SK-N-SH treated with all-trans-retinoic acid at 6 μM for 48 hours (cell line): Measurements from ENCODE around the gene MLH1.

Experiments
- ATAC-seq: fragments of 200-7000 bp; cut with Tn5 transposase; 3 replicates; pipeline ENCODE4 v1.9.1; 2020; ENCODE audit warnings: mild to moderate bottlenecking, moderate library complexity
- ARNTL ChIP-seq: fragments of 450-650 bp; formaldehyde crosslinking; IDR thresholded peaks from 2 replicates; pipeline ENCODE4 v1.5.0; 2020; ENCODE audit warnings: low read depth, mild to moderate bottlenecking, moderate library complexity, borderline replicate concordance
- BACH2 ChIP-seq: fragments of 250-450 bp; sonication (Bioruptor Pico); IDR thresholded peaks from 2 replicates; pipeline ENCODE4 v1.9.0; 2021; ENCODE audit warnings: mild to moderate bottlenecking, borderline replicate concordance
- CSDC2 ChIP-seq: fragments of 250-450 bp; sonication (Bioruptor Pico); IDR thresholded peaks from 2 replicates; pipeline ENCODE4 v1.5.0; 2020; ENCODE audit warnings: mild to moderate bottlenecking, moderate library complexity
- ESRRG ChIP-seq: fragments of 250-450 bp; sonication (Bioruptor Pico); IDR thresholded peaks from 2 replicates; pipeline ENCODE4 v1.6.1; 2021; ENCODE audit warnings: mild to moderate bottlenecking
- GLIS3 ChIP-seq: fragments of 250-450 bp; sonication (Bioruptor Pico); IDR thresholded peaks from 2 replicates; pipeline ENCODE4 v1.5.0; 2020; ENCODE audit warnings: mild to moderate bottlenecking, moderate library complexity
- OSR1 ChIP-seq: fragments of 250-450 bp; sonication (Bioruptor Pico); IDR thresholded peaks from 2 replicates; pipeline ENCODE4 v1.8.0; 2022; ENCODE audit warnings: moderate library complexity, mild to moderate bottlenecking, inconsistent platforms
- PATZ1 ChIP-seq: fragments of 250-450 bp; sonication (Bioruptor Pico); IDR thresholded peaks from 2 replicates; pipeline ENCODE4 v1.8.0; 2020; ENCODE audit warnings: mild to moderate bottlenecking, moderate library complexity, borderline replicate concordance
- POU6F1 ChIP-seq: fragments of 250-450 bp; sonication (Bioruptor Pico); IDR thresholded peaks from 2 replicates; pipeline ENCODE4 v1.8.0; 2021; ENCODE audit warnings: low read depth, mild to moderate bottlenecking, moderate library complexity, borderline replicate concordance
- PPARA ChIP-seq: fragments of 250-450 bp; sonication (Bioruptor Pico); IDR thresholded peaks from 2 replicates; pipeline ENCODE4 v1.5.0; 2020; ENCODE audit warnings: mild to moderate bottlenecking, borderline replicate concordance
- RARB ChIP-seq: fragments of 250-450 bp; sonication (Bioruptor Pico); IDR thresholded peaks from 2 replicates; pipeline ENCODE4 v1.8.0; 2021; ENCODE audit warnings: mild to moderate bottlenecking, moderate library complexity
- SNAI2 ChIP-seq: fragments of 250-450 bp; sonication (Bioruptor Pico); IDR thresholded peaks from 2 replicates; pipeline ENCODE4 v1.5.0; 2020; ENCODE audit warnings: mild to moderate bottlenecking, moderate library complexity
- TCF4 ChIP-seq: fragments of 250-450 bp; sonication (Bioruptor Pico); IDR thresholded peaks from 2 replicates; pipeline ENCODE4 v1.8.0; 2021; ENCODE audit warnings: mild to moderate bottlenecking, moderate library complexity, borderline replicate concordance
- TOX ChIP-seq: fragments of 250-450 bp; sonication (Bioruptor Pico); IDR thresholded peaks from 2 replicates; pipeline ENCODE4 v1.8.0; 2021; ENCODE audit warnings: mild to moderate bottlenecking, moderate library complexity, borderline replicate concordance
- TSHZ2 ChIP-seq: fragments of 250-450 bp; sonication (Bioruptor Pico); IDR thresholded peaks from 2 replicates; pipeline ENCODE4 v1.5.0; 2020; ENCODE audit warnings: mild to moderate bottlenecking, moderate library complexity
- ZC3H10 ChIP-seq: fragments of 250-450 bp; sonication (Bioruptor Pico); IDR thresholded peaks from 2 replicates; pipeline ENCODE4 v1.5.1; 2021; ENCODE audit warnings: mild to moderate bottlenecking, moderate library complexity
- ZFP3 ChIP-seq: fragments of 250-450 bp; sonication (Bioruptor Pico); IDR thresholded peaks from 2 replicates; pipeline ENCODE4 v1.5.0; 2020; ENCODE audit warnings: mild to moderate bottlenecking, moderate library complexity
- ZFP30 ChIP-seq: fragments of 450-650 bp; formaldehyde crosslinking; IDR thresholded peaks from 2 replicates; pipeline ENCODE4 v1.5.0; 2022; ENCODE audit warnings: mild to moderate bottlenecking, moderate library complexity
- ZNF565 ChIP-seq: fragments of 450-650 bp; formaldehyde crosslinking; conservative IDR thresholded peaks from 2 replicates; pipeline ENCODE4 v1.5.0; 2020; ENCODE audit warnings: low read depth, mild to moderate bottlenecking, moderate library complexity
- ZNF70 ChIP-seq: fragments of 450-650 bp; formaldehyde crosslinking; IDR thresholded peaks from 2 replicates; pipeline ENCODE4 v1.5.0; 2020; ENCODE audit warnings: mild to moderate bottlenecking, moderate library complexity
- ZNF8 ChIP-seq: fragments of 450-650 bp; formaldehyde crosslinking; IDR thresholded peaks from 2 replicates; pipeline ENCODE4 v1.5.0; 2020; ENCODE audit warnings: mild to moderate bottlenecking, moderate library complexity
- TF ChIP-seq, protein P1 (sequence below): fragments of 250-450 bp; sonication (Bioruptor Pico); IDR thresholded peaks from 2 replicates; pipeline ENCODE4 v1.5.1; 2021; ENCODE audit warnings: mild to moderate bottlenecking, moderate library complexity

The MLH1 gene

GRCh38 chr3:37015642-37016041 is 22.3 kb downstream of the MLH1 start:
- no peak for TF ChIP-seq PATZ1 (CRISPR knock-in tag)
- no peak for TF ChIP-seq BACH2 (CRISPR knock-in tag)
- no peak for TF ChIP-seq SNAI2 (CRISPR knock-in tag)
- no peak for ATAC-seq

DNA sequence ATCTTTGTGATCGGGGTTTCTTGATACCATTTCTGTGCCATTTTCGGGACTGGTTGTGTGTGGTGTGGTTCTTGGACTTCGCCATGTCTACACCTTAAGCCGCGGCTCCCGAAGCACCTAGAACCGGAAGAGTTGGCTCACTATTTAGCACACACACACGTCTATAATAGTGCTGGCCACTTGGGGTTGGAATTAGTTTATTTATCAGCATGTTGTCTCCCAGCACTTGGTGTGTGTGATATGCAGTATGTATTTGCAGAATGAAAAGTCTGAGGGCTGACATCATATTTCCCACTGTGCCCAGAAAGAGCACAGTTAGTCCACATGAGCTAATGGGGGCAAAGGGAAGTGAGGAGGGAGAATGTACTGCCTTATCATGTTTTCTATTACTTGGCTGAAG is 23.6 kb downstream of the MLH1 start:
- no peak for ATAC-seq
- TF ChIP-seq SNAI2 (CRISPR knock-in tag) (no peak), ARNTL (CRISPR knock-in tag) (no peak), RARB (CRISPR knock-in tag) (no peak), ZNF565 (CRISPR knock-in tag) (no peak), PATZ1 (CRISPR knock-in tag) (no peak)

DNA sequence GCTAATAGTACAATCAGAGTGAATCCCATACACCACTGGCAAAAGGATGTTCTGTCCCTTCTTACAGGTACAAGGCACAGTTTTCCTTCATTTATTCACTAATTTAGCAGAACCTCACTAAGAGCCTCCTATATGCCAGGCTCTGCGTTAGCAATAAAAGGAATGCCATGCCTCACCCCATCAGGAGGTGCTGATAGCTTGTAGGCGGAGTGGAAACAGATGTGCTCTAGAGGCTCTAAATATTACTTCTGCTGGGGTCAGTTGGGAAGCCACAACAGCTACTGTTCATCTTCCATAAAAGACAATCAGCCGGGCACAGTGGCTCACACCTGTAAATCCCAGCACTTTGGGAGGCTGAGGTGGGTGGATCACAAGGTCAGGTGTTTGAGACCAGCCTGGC is 24.4 kb downstream of the MLH1 start:
- no peak for ATAC-seq
- no peak for TF ChIP-seq TOX (CRISPR knock-in tag)
- no peak for TF ChIP-seq PATZ1 (CRISPR knock-in tag)
- TF ChIP-seq ZFP3 (CRISPR knock-in tag), result no peak
- TF ChIP-seq, protein P1, sequence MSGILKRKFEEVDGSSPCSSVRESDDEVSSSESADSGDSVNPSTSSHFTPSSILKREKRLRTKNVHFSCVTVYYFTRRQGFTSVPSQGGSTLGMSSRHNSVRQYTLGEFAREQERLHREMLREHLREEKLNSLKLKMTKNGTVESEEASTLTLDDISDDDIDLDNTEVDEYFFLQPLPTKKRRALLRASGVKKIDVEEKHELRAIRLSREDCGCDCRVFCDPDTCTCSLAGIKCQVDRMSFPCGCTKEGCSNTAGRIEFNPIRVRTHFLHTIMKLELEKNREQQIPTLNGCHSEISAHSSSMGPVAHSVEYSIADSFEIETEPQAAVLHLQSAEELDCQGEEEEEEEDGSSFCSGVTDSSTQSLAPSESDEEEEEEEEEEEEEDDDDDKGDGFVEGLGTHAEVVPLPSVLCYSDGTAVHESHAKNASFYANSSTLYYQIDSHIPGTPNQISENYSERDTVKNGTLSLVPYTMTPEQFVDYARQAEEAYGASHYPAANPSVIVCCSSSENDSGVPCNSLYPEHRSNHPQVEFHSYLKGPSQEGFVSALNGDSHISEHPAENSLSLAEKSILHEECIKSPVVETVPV, result no peak
- TF ChIP-seq SNAI2 (CRISPR knock-in tag), result no peak
- TF ChIP-seq ZNF8 (CRISPR knock-in tag), result no peak
- TF ChIP-seq OSR1, result no peak
- no peak for TF ChIP-seq TCF4 (CRISPR knock-in tag)
- no peak for TF ChIP-seq GLIS3 (CRISPR knock-in tag)
- TF ChIP-seq RARB (CRISPR knock-in tag), result no peak
- no peak for TF ChIP-seq POU6F1
- TF ChIP-seq ESRRG (CRISPR knock-in tag), result no peak
- no peak for TF ChIP-seq ZFP30 (CRISPR knock-in tag)
- TF ChIP-seq ZNF70 (CRISPR knock-in tag), result no peak
- no peak for TF ChIP-seq ZC3H10 (CRISPR knock-in tag)
- no peak for TF ChIP-seq CSDC2 (CRISPR knock-in tag)
- no peak for TF ChIP-seq PPARA
- TF ChIP-seq TSHZ2 (CRISPR knock-in tag), result no peak
